ENCODE results near the gene PPP2R5B. TPM values are rescaled to one million over a fixed set of nuclear protein-coding genes. Genes with fewer than 3 reads are reported as not detected.

PPP2R5B gene
- total RNA-seq, result 7.5 and 8.9 TPM in 2 replicates

DNA sequence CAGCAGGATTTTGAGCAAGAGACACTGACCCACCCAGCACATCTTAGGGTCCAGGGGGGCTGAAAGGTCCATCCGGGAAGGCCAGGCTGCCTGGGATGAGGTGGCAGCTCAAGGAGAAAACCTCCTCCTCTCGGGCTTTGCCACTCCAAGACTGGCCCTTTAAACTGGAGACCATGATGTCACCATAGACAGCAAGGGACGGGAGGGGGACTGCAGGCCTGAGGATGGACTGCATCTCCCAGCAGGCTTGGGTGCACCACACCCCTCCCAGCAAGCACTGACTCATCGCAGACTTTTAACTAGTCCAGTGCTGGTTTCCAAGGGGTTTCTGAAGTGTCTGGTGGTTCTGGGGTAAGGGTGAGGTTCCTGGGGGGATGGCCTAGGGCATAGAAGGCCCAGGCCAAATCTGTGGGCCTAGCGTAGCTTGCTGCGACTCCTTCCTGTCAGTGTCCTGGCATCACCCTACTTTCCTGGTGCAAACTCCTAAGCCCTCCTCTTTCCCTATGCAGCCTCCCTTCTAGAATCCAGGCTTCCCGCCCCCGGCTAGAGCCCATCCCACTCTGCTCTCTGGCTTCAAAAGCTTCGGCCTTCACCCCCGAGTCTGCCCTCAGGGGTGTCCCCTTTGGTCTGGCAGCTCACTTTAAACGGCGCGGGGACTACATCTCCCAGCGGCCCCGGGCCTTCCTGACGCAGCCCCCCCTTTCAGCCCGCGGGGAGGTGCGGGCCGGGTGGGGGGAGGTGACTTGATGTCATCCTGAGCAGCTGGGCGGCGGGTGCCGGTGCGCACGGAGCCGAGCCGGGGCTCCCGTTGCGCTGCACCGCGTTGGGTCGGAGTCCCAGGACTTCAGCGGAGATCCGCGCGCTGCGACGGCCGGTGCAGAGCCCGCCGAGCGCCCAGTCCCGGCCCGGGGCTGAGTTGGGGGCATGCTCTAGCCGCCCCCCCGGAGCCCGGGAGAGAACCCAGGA lies at the start of gene PPP2R5B:
Gene PPP2R5B, plus strand, starts transcription at position 746 of the 966 bp plus-strand sequence. CDS start 1,046 bp downstream, outside the sequence.
- intact Hi-C loops (cut with micrococcal nuclease), result loop anchor here (1.0 to 5.0 kb wide), 5 partner anchors 8 to 145 kb away; partner anchors contain the start of genes ARL2, EHD1 and SNX15

DNA sequence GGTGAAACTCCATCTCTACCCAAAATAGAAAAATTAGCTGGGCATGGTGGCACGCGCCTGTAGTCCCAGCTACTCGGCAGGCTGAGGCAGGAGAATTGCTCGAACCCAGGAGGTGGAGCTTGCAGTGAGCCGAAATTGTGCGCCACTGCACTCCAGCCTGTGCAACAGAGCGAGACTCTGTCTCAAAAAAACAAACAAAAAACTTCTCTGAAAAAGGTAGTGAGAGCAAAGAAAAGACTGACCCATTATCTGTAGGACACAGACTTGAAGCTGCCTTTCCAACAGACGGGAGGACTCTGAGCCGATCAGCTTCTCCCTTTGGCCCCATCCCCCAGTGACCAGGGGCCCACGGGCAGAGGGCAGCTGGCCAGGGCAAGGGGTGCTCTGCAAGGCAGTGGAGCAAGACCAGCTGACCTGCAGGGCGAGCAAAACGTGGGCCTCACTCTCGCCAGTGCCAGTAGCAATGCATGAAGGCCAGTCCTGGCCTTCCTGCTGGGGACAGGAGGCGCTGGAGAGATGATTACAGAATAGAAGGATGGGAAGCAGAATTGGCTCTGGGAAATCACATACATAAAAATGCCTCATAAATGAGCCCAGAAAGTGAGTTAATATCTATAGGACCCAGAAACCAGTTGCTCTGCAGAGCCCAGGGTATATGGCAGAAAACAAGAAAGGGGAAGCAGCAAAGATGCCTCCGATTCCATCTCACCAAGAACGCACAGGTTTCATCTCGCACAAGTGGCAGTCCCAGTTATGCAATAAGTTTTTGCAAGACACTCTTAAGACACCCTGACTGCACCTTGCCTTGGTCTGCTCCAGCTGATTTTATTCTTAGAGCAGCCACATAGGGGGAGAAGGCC lies 48.9 kb upstream of the PPP2R5B start:
- intact Hi-C loops (cut with micrococcal nuclease), result loop anchor here (10.0 kb wide), 1 partner anchor 131 kb away; the partner anchor contains the start of gene RASGRP2

DNA sequence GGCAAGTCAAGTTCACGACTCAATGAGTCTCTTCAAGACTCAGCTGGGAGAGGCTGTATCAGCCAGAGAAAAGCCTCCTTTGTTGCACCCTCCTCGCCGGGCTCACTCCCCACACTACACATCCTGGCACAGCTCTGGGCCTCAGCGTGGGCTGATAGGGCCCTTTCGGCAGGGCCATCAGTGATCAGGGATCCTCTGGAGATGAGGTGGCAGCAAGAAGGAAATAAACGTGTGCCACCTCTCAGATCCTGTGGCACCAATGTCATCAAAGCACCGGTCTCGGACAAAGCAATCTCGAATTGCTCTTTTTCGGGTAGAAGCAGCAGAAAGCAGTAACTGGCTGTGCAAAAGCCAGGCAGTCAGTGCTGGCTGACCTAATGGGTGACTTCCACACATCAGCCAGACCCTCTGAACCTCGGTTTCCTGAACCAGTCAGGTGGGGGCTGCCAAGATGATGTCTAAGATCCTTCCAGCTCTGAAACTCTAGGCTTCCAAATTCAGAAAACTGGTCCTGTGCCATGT lies 48.2 kb upstream of the PPP2R5B start:
- intact Hi-C loops (cut with micrococcal nuclease), result loop anchor here (10.0 kb wide), 1 partner anchor 131 kb away; the partner anchor contains the start of gene RASGRP2

DNA sequence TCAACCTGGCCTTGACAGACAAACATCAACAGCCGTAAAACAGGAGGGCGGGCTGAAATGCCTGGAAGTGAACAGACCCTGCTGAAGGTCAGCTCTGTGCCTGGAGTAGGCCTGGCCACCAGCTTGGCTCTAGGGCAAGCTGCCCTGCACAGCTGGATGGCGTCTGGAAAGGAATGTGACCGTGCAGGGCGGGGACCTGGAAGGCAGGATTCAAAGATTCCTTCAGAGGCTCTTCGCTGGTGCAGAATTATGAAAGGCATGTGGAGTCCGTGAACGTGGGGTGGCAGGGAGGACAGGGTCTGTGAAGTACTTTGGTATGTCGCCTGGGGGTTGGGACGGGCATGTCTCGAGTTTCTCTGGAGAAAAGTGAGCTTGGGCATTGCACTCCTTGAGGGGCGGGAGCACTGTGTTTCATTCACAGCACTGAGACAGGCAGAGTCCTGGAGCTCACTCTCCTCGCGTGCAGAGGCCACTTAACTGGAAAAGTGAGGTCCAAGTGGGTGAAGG lies 47.6 kb upstream of the PPP2R5B start:
- intact Hi-C loops (cut with micrococcal nuclease), result loop anchor here (10.0 kb wide), 1 partner anchor 132 kb away; the partner anchor contains the start of gene RASGRP2

DNA sequence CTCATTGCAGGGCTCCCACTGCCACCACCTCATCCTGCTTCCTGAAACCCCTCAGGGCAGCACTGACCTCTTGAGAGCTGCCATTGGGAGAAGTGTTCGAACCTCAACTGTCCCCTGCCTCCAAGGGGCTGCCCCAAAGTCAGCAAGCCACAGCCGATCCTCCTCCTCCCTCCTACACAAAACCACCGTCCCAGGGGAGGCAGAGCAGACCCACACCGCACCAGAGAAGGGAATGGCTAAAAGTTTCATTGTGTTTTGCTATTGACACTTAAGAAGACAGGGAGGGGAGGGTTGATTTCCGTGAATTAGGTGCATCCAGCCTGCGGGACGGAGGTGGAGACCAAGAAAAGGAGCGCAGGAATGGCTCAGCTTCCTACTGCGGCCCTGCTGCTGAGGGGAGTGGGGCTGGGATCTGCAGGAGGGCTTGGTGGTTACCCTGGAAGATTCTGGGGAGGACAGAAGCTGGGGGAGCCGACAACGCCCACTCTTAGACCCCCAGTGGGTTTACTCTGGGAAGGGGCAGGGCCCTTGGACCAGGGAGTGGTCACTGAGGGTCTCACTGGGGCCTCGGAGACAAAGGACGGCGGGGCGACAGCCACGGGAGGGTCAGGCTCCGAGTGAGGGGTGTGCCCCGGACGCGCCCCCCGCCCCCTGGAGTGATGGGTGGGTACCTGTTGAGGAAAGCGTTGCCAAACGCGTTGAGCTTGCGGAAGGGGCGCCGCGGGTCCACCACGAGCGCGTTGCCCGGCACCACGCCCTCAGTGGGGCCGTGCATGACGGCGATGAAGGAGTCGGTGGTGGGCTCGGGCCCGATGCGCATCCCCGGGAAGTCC lies 46.9 kb upstream of the PPP2R5B start:
- intact Hi-C loops (cut with micrococcal nuclease), result loop anchor here (1.0 to 10.0 kb wide), 5 partner anchors 18 to 133 kb away; partner anchors contain the start of genes ATG2A, PPP2R5B, RASGRP2 and SF1

DNA sequence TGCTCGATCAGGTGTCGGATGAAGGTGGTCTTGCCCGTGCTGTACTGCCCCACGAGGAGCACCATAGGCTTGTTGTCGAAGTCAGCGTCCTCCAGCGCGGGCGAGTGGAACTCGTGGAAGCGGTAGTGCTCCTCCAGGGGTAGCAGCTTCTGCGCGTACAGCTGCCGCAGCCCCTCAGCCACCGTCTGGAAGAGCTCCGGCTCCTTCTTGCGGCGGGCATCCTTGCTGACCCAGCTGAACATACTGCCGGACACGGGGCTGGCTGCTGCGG lies 46.3 kb upstream of the PPP2R5B start:
- intact Hi-C loops (cut with micrococcal nuclease), result loop anchor here (1.0 to 10.0 kb wide), 5 partner anchors 19 to 133 kb away; partner anchors contain the start of genes ATG2A, PPP2R5B, RASGRP2 and SF1

DNA sequence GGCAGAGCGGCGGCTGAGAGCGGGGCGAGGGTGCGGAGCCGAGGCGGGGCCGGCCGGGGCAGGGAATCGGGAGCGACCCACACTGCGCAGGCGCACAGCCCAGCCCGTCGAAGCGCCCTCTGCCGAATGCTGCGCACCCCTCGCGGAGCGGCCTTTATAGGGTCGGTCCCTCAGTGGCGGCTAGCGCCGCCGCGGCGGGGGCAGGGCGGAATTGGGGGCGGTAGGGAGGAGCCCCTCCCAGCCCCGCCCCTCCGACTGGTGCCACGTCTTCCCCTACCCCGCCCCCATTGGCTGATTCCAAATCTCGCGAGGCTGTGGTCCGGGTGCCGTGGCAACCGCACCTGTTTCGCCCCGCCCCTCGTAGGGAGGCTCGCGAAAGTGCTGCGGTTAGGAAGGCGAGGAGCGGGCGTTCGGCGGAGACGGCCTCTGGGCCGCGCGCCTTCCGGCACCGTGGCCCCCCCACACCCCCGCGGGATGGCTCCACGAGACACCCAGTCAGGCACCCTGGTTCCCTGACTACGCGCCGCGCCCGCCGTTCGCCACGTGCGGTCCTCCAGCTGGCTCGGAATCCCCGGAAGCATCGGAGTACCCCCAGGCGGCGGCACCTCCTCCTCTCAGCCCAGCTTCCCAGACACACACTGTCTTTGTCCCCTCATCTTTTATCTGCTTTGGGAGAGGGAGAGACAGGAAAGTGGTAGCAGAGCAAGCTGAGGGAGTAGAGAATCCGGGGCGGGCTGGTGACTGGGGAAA lies 45.8 kb upstream of the PPP2R5B start, which contains the start of gene EHD1:
Gene EHD1, minus strand, starts transcription at position 128 of the 750 bp plus-strand sequence. CDS start 157 bp downstream, outside the sequence.
- intact Hi-C loops (cut with micrococcal nuclease), result loop anchor here (1.0 to 10.0 kb wide), 5 partner anchors 19 to 134 kb away; partner anchors contain the start of genes ATG2A, PPP2R5B, RASGRP2 and SF1

DNA sequence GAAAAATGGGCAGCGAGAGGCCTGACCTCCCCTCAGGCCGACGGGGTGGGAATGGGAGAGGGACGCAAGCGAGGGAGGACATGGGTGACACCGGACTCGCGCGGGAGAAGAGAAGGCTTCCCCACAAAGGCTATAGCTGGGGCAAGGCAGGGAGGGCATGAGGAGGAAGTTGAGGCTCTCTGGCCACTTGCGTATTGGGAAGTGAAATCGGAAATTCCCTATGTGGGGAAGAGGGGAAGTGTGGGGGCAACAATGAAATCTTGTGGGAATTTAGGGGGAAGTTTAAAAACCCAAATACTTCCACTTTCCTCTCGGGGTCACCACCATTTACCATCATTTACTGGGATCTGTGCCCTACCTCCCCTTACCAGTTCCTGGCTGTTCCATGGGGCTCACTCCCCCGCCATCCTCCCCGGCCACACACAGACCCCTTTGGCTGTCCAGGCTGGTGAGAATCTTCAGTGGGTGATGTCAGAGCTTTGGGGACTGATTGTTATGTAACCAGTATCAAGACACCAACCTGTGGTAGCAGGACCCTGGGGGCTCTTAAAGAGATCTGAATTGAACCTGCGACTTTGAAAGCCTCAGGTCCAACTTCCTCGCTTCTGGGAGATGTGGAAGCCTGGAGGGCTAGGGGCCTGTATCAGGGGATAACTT lies 45.1 kb upstream of the PPP2R5B start:
- intact Hi-C loops (cut with micrococcal nuclease), result loop anchor here (2.0 to 10.0 kb wide), 4 partner anchors 37 to 135 kb away; partner anchors contain the start of genes ATG2A, PPP2R5B, RASGRP2 and SF1

DNA sequence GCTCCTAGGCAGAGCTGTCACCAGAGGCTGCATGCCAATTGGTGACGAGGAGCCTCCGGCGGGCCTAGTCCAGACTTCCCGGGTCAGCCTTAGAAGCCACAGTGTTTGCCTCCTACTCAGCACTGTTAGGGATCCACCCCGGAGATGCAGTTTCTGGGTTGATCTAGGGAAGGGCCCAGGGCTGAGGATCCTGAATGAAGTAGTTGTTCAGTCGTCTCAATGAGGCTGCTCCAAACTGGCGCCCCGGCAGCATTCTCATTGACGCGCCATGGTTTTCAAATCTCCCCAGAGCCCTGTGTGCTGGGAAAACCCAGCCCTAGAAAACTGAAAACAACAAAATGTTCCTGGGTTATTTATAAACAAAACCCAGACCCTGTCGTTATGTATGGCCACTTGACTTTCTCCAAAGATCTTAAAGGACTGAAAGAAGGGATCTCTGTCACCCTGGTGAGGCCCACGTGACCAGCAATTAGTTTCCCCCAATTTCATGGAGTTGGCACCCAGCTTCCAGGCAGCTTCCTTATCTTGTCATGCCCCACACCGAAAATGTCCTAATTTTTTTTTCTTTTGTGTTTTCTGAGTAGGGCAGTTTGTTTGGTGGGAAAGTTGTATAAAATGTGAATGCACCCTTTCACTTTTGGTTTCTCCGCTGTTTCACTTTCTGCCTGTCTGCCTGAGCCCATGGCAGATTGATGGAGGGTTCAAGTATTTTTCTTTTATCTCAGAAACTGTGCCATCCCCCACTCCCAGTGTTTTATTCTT lies 44.1 kb upstream of the PPP2R5B start:
- intact Hi-C loops (cut with micrococcal nuclease), result no loop called here

DNA sequence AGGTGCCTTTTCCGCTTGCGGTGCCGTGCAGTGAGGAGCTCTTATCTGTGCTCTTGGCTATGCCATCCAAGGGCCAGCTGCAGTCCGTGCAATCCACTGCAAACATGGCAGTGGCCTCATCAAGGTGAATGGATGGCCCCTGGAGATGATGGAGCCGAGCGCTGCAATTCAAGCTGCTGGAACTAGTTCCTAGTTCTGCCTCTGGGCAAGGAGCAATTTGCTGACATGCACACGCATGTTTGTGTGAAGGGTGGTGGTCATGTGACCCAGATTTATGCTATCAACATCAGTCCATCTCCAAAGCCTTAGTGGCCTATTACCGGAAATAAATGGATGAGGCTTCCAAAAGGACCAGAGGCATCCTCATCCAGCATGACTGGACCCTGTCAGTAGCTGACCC lies 43.0 kb upstream of the PPP2R5B start:
- intact Hi-C loops (cut with micrococcal nuclease), result no loop called here

DNA sequence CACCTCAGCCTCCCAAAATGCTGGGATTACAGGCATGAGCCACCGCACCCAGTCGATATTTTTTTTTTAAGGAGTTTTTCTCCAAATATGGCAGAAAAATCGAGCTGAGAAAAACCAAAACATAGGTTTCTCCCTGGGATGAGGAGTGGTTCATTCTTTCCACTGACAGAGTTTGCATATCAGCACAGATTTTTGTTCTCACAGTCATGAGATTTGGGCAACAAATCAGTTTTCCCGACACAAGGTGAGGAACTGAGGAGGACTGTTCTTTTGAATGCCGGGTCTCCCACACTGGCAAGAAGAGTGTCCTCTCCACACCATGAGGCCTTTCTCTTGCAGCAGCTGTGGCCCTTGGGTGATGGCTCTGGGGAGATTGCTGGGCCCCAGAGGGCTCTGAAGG lies 42.2 kb upstream of the PPP2R5B start:
- intact Hi-C loops (cut with micrococcal nuclease), result no loop called here

DNA sequence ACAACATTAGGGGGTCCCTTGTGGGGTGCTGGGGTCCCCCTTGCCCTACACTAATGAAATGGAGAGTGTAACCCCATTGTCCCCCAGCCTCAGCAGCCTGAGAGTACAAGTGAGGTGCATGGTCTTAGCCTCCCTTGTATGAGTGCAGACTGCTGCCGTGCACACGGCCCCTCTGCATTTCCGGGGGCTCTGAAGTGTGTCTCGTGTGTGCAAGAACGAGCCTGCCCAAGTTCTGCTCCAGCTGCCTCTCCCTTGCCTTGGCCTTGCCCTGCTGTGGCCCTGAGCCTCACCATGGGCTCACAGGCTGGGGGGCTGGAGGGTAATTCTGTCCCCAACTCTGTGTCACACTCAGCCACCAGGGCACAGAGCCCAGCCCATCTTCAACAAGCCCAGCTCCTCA lies 40.9 kb upstream of the PPP2R5B start:
- intact Hi-C loops (cut with micrococcal nuclease), result no loop called here

DNA sequence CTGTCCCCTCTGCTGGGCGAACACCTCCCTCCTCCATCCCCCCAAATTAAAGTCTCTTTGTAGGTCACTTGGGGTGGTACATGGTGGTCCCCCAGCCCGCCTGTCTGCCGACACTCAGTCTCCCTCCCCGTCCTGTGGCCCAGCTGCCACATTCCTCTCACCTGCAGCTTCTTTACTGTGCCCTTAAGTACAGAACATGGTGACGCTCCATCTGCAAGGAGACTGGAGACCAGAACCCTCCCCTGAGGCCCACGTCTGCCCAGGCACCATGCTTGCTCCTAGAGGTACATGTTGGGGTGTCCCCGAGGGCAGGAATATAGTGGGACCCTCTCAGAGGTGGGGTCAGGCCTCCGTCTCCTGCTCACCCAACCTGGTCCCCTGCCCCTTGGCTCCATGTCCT lies 40.5 kb upstream of the PPP2R5B start:
- intact Hi-C loops (cut with micrococcal nuclease), result no loop called here

DNA sequence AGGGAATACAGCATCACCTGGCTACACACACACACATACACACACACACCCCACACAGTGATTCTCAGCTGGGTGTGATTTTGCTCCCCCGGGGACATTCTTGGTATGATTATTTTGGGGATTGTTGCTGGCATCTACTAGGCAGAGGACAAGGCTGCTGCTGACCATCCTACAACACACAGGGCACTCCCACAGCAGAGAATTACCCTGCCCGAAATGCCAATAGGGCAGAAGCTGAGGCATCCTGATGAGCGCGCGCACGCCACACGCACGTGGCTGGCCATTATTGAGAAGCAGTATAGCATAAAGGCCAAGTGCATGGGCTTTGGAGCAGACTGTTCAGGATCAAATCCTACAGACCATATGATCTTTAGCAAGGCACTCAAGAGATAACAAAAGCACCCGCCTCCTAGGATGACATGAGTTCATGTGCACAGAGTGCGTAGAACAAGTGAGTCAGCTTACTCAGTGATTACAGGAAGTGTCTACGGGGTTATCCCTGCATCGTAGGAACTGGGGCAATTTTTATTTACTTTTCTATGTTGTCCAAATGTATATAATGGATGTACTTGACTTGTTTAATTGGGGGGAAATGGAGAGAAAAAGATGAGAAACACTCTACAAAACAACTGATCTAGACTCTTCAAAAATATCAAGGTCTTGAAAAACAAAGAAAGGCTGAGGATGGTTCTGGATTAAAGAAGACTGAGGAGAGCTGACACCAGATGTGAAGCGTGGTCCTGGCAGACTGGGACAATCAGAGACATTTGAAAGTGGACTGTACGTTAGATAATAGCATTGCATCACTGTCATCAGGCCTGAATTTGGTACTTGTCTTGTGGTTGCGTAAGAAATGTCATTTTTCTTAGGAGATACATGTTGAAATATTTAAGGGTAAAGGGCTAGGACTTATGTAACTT lies 38.9 kb upstream of the PPP2R5B start:
- intact Hi-C loops (cut with micrococcal nuclease), result no loop called here

DNA sequence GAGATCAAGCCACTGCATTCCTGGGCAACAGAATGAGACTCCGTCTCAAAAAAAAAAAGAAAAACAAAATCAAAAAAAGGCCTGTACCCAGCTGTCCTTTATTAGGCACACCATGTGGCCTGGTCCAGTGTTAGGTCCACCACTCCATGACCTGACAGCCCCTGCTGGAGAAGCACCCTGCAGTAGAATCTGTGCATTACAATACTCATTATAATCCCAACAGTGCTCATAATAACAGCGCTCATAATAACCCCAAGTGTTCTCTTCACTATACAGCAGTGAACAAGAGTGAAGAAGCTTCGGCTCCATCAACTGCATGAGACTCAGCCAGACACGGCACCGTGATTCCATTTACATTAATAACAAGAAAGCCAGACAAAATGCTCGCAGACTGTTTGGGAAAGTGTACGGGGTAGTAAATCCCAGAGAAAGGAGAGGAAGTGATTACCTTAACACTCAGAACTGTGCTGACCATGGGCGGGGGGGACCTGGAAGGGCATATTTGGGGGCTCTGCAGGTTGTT lies 37.2 kb upstream of the PPP2R5B start:
- intact Hi-C loops (cut with micrococcal nuclease), result no loop called here

DNA sequence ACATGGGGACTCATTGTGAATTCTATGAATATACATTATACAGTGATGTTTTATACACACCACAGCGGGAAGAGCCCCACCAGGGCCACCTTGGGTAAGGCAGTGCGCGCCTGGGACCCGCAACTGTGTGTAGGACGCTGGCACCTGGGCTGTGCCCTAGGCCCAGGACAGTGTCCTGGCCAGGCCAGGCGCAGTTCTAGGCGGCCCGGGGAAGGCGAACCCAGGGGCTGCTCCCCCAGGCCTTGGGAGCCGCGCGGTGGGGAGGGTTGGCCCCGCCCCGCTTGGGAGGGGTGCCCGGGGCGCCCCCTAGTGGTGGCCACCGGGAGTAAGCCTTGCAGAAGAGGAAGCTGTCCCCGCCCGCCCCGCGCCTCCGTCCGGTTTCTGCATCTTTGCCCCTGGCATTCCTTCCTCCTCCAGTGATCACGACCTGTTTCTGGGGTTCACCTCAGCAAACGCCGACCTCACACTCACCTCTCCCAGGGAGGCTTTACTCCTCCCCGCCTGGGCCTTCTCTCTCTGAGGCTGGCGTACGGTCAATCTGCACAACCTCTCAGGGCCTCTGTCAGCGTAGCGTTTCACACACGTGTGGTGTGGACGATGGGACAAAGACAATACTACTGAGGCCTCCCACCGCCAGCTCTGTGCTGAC lies 36.6 kb upstream of the PPP2R5B start:
- intact Hi-C loops (cut with micrococcal nuclease), result loop anchor here (1.0 kb wide), 1 partner anchor 41 kb away; no protein-coding TSS in a partner anchor
